RWPE2 (cell line): ENCODE results near the gene GPR132.
A peak's percentile ranks its signal among the peaks of the same experiment; 100 is the strongest.

Source experiments
- ATAC-seq: fragments of 200-7000 bp; cut with Tn5 transposase; 3 replicates; pipeline ENCODE4 v1.9.1; 2021; ENCODE audit warnings: low read depth
- DNase-seq: peaks from one replicate; pipeline ENCODE4 v3.0.0-alpha.2; 2020; ENCODE audit warnings: low spot score
- H3K27ac ChIP-seq: fragments of 450-650 bp; 2 replicates; pipeline ENCODE4 v1.5.1; 2017; ENCODE audit warnings: mild to moderate bottlenecking; ENCODE audit not compliant: poor library complexity, severe bottlenecking
- H3K27me3 ChIP-seq: fragments of 250-450 bp; sonication (Bioruptor Pico); 2 replicates; pipeline ENCODE4 v1.5.1; 2021; ENCODE audit warnings: mild to moderate bottlenecking, moderate library complexity; ENCODE audit not compliant: insufficient read depth, poor library complexity, severe bottlenecking
- H3K36me3 ChIP-seq: fragments of 250-450 bp; sonication (Bioruptor Pico); 2 replicates; pipeline ENCODE4 v1.5.1; 2020; ENCODE audit warnings: low read depth, mild to moderate bottlenecking, moderate library complexity
- H3K4me1 ChIP-seq: fragments of 250-450 bp; sonication (Bioruptor Pico); 2 replicates; pipeline ENCODE4 v1.5.1; 2021; ENCODE audit warnings: mild to moderate bottlenecking, moderate library complexity; ENCODE audit not compliant: insufficient read depth, poor library complexity, severe bottlenecking
- H3K4me3 ChIP-seq: fragments of 250-450 bp; sonication (Bioruptor Pico); 2 replicates; pipeline ENCODE4 v1.5.1; 2021; ENCODE audit warnings: mild to moderate bottlenecking, moderate library complexity; ENCODE audit not compliant: severe bottlenecking
- H3K9me3 ChIP-seq: fragments of 250-450 bp; sonication (Bioruptor Pico); 2 replicates; pipeline ENCODE4 v1.5.1; 2021; ENCODE audit warnings: mild to moderate bottlenecking, moderate library complexity; ENCODE audit not compliant: severe bottlenecking
- TF ChIP-seq, protein P1 (sequence below): fragments of 450-650 bp; IDR thresholded peaks from one replicate; pipeline ENCODE4 v1.5.1; 2017; ENCODE audit warnings: mild to moderate bottlenecking, moderate library complexity; ENCODE audit not compliant: poor library complexity, severe bottlenecking

Gene GPR132

DNA sequence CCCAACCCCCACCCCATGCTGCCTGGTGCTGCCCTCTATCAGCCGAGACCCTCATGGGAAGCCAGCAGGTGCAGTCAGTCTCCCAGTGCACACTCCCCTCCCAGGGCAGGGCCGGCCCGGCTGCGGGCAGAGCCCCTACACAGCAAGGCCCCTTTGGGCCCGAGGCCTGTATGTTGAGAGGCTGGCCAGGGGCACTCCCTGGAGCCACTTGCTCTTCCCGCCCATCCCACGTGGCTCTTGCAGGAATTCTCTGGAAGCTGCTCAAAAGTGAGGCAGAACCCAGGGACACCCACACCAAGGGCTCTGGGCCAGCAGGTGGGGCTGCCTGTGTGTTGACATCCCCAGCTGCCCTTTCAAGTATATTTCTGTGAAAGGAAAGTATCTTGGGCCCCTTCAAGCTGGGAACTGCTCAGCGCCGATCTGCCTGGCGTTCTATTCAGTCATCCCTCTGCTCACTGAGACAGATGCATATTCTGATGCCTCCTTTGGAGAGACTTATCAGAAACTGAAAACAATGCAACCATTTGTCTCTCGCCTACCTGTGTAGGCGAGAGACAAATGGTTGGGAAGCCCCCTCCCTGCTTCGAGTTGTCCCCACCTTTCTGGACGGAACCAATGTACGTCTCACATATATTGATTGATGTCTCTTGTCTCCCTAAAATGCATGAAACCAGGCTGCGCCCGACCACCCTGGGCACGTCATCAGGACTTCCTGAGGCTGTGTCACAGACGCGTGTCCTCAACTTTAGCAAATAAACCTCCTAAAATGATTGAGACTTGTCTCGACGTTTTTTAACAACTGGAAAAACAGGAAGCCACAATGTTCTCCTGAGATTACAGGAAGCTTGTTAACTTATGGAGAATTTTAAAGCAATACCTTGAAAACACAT, 6.0 kb downstream of the GPR132 start:
- no peaks in the 10 kb centered on the region for H3K9me3 ChIP-seq
- no peak overlapping the region for H3K27ac ChIP-seq
- H3K27me3 ChIP-seq, result no peaks in the 10 kb centered on the region
- TF ChIP-seq, protein P1, sequence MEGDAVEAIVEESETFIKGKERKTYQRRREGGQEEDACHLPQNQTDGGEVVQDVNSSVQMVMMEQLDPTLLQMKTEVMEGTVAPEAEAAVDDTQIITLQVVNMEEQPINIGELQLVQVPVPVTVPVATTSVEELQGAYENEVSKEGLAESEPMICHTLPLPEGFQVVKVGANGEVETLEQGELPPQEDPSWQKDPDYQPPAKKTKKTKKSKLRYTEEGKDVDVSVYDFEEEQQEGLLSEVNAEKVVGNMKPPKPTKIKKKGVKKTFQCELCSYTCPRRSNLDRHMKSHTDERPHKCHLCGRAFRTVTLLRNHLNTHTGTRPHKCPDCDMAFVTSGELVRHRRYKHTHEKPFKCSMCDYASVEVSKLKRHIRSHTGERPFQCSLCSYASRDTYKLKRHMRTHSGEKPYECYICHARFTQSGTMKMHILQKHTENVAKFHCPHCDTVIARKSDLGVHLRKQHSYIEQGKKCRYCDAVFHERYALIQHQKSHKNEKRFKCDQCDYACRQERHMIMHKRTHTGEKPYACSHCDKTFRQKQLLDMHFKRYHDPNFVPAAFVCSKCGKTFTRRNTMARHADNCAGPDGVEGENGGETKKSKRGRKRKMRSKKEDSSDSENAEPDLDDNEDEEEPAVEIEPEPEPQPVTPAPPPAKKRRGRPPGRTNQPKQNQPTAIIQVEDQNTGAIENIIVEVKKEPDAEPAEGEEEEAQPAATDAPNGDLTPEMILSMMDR, result peak; percentile 22
- H3K36me3 ChIP-seq, result no peaks in the 10 kb centered on the region
- H3K4me1 ChIP-seq, result no peaks in the 10 kb centered on the region
- no peak overlapping the region for H3K4me3 ChIP-seq
- DNase-seq (no peak), ATAC-seq (peak; percentile 18; the same call in 2 of the 3 replicates)

GRCh38 chr14:105058521-105059034, 6.7 kb downstream of the GPR132 start:
- Histone ChIP-seq H3K9me3 (no peaks in the 10 kb centered on the region), H3K27me3 (no peaks in the 10 kb centered on the region), H3K4me1 (no peaks in the 10 kb centered on the region), H3K4me3 (no peak overlapping the region), H3K27ac (no peak overlapping the region), H3K36me3 (no peaks in the 10 kb centered on the region)
- no peak for ATAC-seq
- TF ChIP-seq, protein P1, result no peak
- DNase-seq, result no peak

GRCh38 chr14:105056303-105056831, 8.9 kb downstream of the GPR132 start:
- no peak overlapping the region for H3K4me3 ChIP-seq
- TF ChIP-seq, protein P1, result no peak
- H3K27me3 ChIP-seq, result no peaks in the 10 kb centered on the region
- H3K9me3 ChIP-seq, result no peaks in the 10 kb centered on the region
- ATAC-seq (no peak), DNase-seq (peak; percentile 73)
- H3K4me1 ChIP-seq, result no peaks in the 10 kb centered on the region
- H3K27ac ChIP-seq, result no peak overlapping the region
- no peaks in the 10 kb centered on the region for H3K36me3 ChIP-seq

DNA sequence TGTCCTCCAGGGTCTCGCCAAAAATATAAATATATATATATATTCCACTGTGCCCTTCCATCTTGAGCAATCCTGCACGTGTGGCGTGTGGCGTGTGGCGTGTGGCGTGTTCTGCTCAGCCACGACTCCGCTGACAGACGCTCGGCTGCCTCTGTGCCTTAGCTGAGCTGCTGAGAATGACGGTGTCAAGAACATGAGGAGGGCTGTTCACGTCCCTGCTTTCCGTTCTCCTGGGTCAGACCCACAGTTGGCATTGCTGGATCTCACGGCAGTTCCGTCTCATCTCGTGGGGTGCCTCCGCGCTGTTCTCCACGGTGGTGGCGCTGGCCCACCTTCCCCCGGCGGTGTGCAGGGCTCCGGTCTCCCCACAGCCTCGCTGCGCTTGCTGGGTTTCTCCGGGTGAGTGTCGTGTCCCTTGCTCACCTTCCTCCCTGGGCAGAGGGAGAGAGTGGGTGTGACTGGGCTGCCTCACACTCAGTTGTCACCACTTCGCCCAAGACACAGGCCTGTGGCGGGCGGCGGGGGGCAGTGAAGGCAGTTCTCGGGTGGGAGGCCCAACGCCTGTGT, 9.4 kb downstream of the GPR132 start:
- no peak overlapping the region for H3K4me3 ChIP-seq
- no peaks in the 10 kb centered on the region for H3K4me1 ChIP-seq
- H3K36me3 ChIP-seq, result no peaks in the 10 kb centered on the region
- ATAC-seq, result no peak
- no peak for DNase-seq
- H3K9me3 ChIP-seq, result no peaks in the 10 kb centered on the region
- no peak overlapping the region for H3K27ac ChIP-seq
- no peaks in the 10 kb centered on the region for H3K27me3 ChIP-seq
- TF ChIP-seq, protein P1, result no peak
